ENCODE results near the gene PDIA2.
"Not testable (repeated sequence)": the region's sequence is repeated elsewhere in the genome, so short reads cannot be mapped to it uniquely, and the experiment has no call there.

The PDIA2 gene

GRCh38 chr16:301950-302349 is 19.0 kb downstream of the PDIA2 start:
- DNase-seq (ENCODE audit: low spot score) = no peak

- no peak for DNase-seq (ENCODE audit: low spot score)
These were observed 21.0 kb downstream of the PDIA2 start for GRCh38 chr16:303760-304505.

- no peak for DNase-seq (ENCODE audit: low spot score)
These were observed 23.1 kb downstream of the PDIA2 start for GRCh38 chr16:305916-306626.

GRCh38 chr16:306911-307370 is 24.0 kb downstream of the PDIA2 start:
- no peak for DNase-seq (ENCODE audit: low spot score)

- DNase-seq (ENCODE audit: low spot score) = no peak
These were observed 24.8 kb downstream of the PDIA2 start for GRCh38 chr16:307691-308312.

- DNase-seq (ENCODE audit: low spot score) = peak; percentile 19
These were observed 26.5 kb downstream of the PDIA2 start for GRCh38 chr16:309476-309875.

- DNase-seq (ENCODE audit: low spot score) = no peak
These were observed 28.8 kb downstream of the PDIA2 start for GRCh38 chr16:311725-312124.

- DNase-seq (ENCODE audit: low spot score) = no peak
These were observed 31.4 kb downstream of the PDIA2 start for GRCh38 chr16:314351-314750.

GRCh38 chr16:314795-315299 is 31.9 kb downstream of the PDIA2 start:
- no peak for DNase-seq (ENCODE audit: low spot score)

GRCh38 chr16:316741-317464 is 33.9 kb downstream of the PDIA2 start:
- no peak for DNase-seq (ENCODE audit: low spot score)

- DNase-seq (ENCODE audit: low spot score) = no peak
These were observed 34.6 kb downstream of the PDIA2 start for GRCh38 chr16:317583-317982.

- DNase-seq (ENCODE audit: low spot score) = no peak
These were observed 35.7 kb downstream of the PDIA2 start for GRCh38 chr16:318628-319027.

GRCh38 chr16:320206-320605 is 37.2 kb downstream of the PDIA2 start:
- DNase-seq (ENCODE audit: low spot score) = no peak

GRCh38 chr16:321532-321931 is 38.6 kb downstream of the PDIA2 start:
- no peak for DNase-seq (ENCODE audit: low spot score)

GRCh38 chr16:322476-323143 is 39.6 kb downstream of the PDIA2 start:
- no peak for DNase-seq (ENCODE audit: low spot score)

GRCh38 chr16:324201-324450 is 41.2 kb downstream of the PDIA2 start:
- no peak for DNase-seq (ENCODE audit: low spot score)

GRCh38 chr16:324451-325334 is 41.7 kb downstream of the PDIA2 start:
- DNase-seq (ENCODE audit: low spot score) = peak; percentile 69

GRCh38 chr16:325375-326145 is 42.6 kb downstream of the PDIA2 start:
- DNase-seq (ENCODE audit: low spot score) = no peak

- DNase-seq (ENCODE audit: low spot score) = no peak
These were observed 47.8 kb downstream of the PDIA2 start for GRCh38 chr16:330741-331140.

- not testable (repeated sequence) for DNase-seq (ENCODE audit: low spot score)
These were observed 48.3 kb downstream of the PDIA2 start for GRCh38 chr16:331181-331814.
